Endodermal cell (in vitro differentiated cells): ENCODE data around the gene BCOR. TPM values are rescaled to one million over a fixed set of nuclear protein-coding genes. Genes with fewer than 3 reads are reported as not detected.
A peak's percentile ranks its signal among the peaks of the same experiment; 100 is the strongest.

ENCODE experiments used
- DNase-seq: peaks from one replicate; pipeline ENCODE4 v3.0.0-alpha.2; 2017
- H3K27ac ChIP-seq: 2 replicates; pipeline ENCODE4 v1.5.1; 2013; ENCODE audit warnings: mild to moderate bottlenecking, low read depth, low read length, moderate library complexity
- H3K27me3 ChIP-seq: 2 replicates; pipeline ENCODE4 v1.6.1; 2013; ENCODE audit warnings: mild to moderate bottlenecking, low read length, moderate library complexity; ENCODE audit not compliant: insufficient read depth, control insufficient read depth, poor library complexity, severe bottlenecking
- H3K36me3 ChIP-seq: 2 replicates; pipeline ENCODE4 v1.7.0; 2013; ENCODE audit warnings: mild to moderate bottlenecking, low read length, moderate library complexity; ENCODE audit not compliant: control insufficient read depth, insufficient read depth
- H3K4me1 ChIP-seq: one replicate; pipeline ENCODE4 v1.7.0; 2013; ENCODE audit warnings: low read length; ENCODE audit not compliant: control insufficient read depth, insufficient read depth
- H3K4me3 ChIP-seq: 2 replicates; pipeline ENCODE4 v1.5.1; 2013; ENCODE audit warnings: mild to moderate bottlenecking, low read length, moderate library complexity
- H3K9ac ChIP-seq: 2 replicates; pipeline ENCODE4 v1.6.1; 2013; ENCODE audit warnings: mild to moderate bottlenecking, low read length, moderate library complexity; ENCODE audit not compliant: poor library complexity, severe bottlenecking; ENCODE audit errors: extremely low read depth
- H3K9me3 ChIP-seq: 2 replicates; pipeline ENCODE4 v1.6.1; 2013; ENCODE audit warnings: mild to moderate bottlenecking, low read length, moderate library complexity; ENCODE audit not compliant: control insufficient read depth
- H3K27ac Mint-ChIP-seq: 2 replicates; pipeline ENCODE4 v1.8.0; 2020; ENCODE audit warnings: mixed read lengths
- H3K27me3 Mint-ChIP-seq: 2 replicates; pipeline ENCODE4 v1.8.0; 2021; ENCODE audit warnings: mild to moderate bottlenecking, mixed read lengths; ENCODE audit not compliant: insufficient read depth
- H3K36me3 Mint-ChIP-seq: 2 replicates; pipeline ENCODE4 v1.8.0; 2020; ENCODE audit warnings: low read depth, mixed read lengths
- H3K4me1 Mint-ChIP-seq: 2 replicates; pipeline ENCODE4 v1.8.0; 2020; ENCODE audit warnings: mixed read lengths
- H3K4me3 Mint-ChIP-seq: 2 replicates; pipeline ENCODE4 v1.8.0; 2020; ENCODE audit warnings: mild to moderate bottlenecking, moderate library complexity, mixed read lengths
- H3K9me3 Mint-ChIP-seq: 2 replicates; pipeline ENCODE4 v1.8.0; 2020; ENCODE audit warnings: mild to moderate bottlenecking, mixed read lengths
- CTCF ChIP-seq: fragments of 200-600 bp; sonication (generic); conservative IDR thresholded peaks from 2 replicates; pipeline ENCODE4 v1.5.0; 2021; ENCODE audit warnings: antibody characterized with exemption, mild to moderate bottlenecking
- WGBS, 2 experiments: methylation state at CpG; one replicate each; pipeline versions ENCODE4 v1.1.5 to v1.1.7; 2013; ENCODE audit warnings: missing lambda C conversion rate in 2 of 2, mixed read lengths in 1 of 2; ENCODE audit not compliant: insufficient coverage in 1 of 2, insufficient read length in 1 of 2; 5-methylcytosine and 5-hydroxymethylcytosine counted together
- total RNA-seq, 2 donors: library from RNA; stranded (reverse); fragmentation: NEBNext Ultra II Directional in 1 of 2; extraction: Animal tissue kit (Norgen Biotek cat#: 25700) in 1 of 2; gene quantifications; 2 replicates in 1 of 2; 3 replicates in 1 of 2; pipeline ENCODE4 v1.2.1, GENCODE V29; 2021

Gene BCOR
- total RNA-seq, 2 donors from 2014 or later = 31.3 to 37.9 TPM

GRCh38 chrX:40098264-40099054 lies 701 bp upstream of the BCOR start:
- peak overlapping the region; percentile 63 for H3K27ac ChIP-seq
- H3K36me3 ChIP-seq = no peaks in the 10 kb centered on the region
- no peaks in the 10 kb centered on the region for H3K36me3 Mint-ChIP-seq
- peaks cover 13% of the 10 kb centered on the region for H3K9me3 Mint-ChIP-seq
- WGBS, 2 experiments = 0% methylated on average over 7 to 73 of the region's 75 CpGs
- no peak for TF ChIP-seq CTCF
- peak overlapping the region; percentile 74 for H3K4me3 Mint-ChIP-seq
- no peaks in the 10 kb centered on the region for H3K27me3 ChIP-seq
- peak; percentile 89 for DNase-seq
- peak overlapping the region; percentile 76 for H3K4me3 ChIP-seq
- no peaks in the 10 kb centered on the region for H3K4me1 ChIP-seq
- peaks cover 44% of the 10 kb centered on the region for H3K4me1 Mint-ChIP-seq
- no peak overlapping the region for H3K9ac ChIP-seq
- H3K27ac Mint-ChIP-seq = no peak overlapping the region
- H3K27me3 Mint-ChIP-seq = peaks cover 72% of the 10 kb centered on the region
- no peaks in the 10 kb centered on the region for H3K9me3 ChIP-seq

- Histone ChIP-seq H3K4me1 (no peaks in the 10 kb centered on the region), H3K4me3 (no peak overlapping the region), H3K36me3 (no peaks in the 10 kb centered on the region), H3K9me3 (no peaks in the 10 kb centered on the region), H3K27ac (no peak overlapping the region), H3K27me3 (no peaks in the 10 kb centered on the region), H3K9ac (no peak overlapping the region)
- H3K27me3 Mint-ChIP-seq = peaks cover 73% of the 10 kb centered on the region
- DNase-seq = no peak
- H3K27ac Mint-ChIP-seq = no peak overlapping the region
- WGBS, 2 experiments = 0% methylated on average over 9 of the region's 42 CpGs; no CpG with 5 or more reads in 1 of the 2 experiments
- peaks cover 44% of the 10 kb centered on the region for H3K4me1 Mint-ChIP-seq
- H3K9me3 Mint-ChIP-seq = peaks cover 13% of the 10 kb centered on the region
- no peaks in the 10 kb centered on the region for H3K36me3 Mint-ChIP-seq
- H3K4me3 Mint-ChIP-seq = peak overlapping the region; percentile 74
- TF ChIP-seq CTCF = no peak
Measured at GRCh38 chrX:40097141-40097503, 636 bp downstream of the BCOR start.

- Mint-ChIP-seq H3K36me3 (no peaks in the 10 kb centered on the region), H3K27me3 (peaks cover 68% of the 10 kb centered on the region), H3K9me3 (peaks cover 9% of the 10 kb centered on the region), H3K4me1 (peaks cover 39% of the 10 kb centered on the region), H3K27ac (no peak overlapping the region), H3K4me3 (peak overlapping the region; percentile 74)
- Histone ChIP-seq H3K9ac (peak overlapping the region; percentile 25), H3K27ac (no peak overlapping the region), H3K4me3 (peak overlapping the region; percentile 87), H3K27me3 (no peaks in the 10 kb centered on the region), H3K9me3 (no peaks in the 10 kb centered on the region), H3K36me3 (no peaks in the 10 kb centered on the region), H3K4me1 (no peaks in the 10 kb centered on the region)
- TF ChIP-seq CTCF = no peak
- WGBS, 2 experiments = 0% methylated on average over 53 of the region's 66 CpGs; no CpG with 5 or more reads in 1 of the 2 experiments
- peak; percentile 85 for DNase-seq
Measured at GRCh38 chrX:40096395-40097091, 1.2 kb downstream of the BCOR start.
